Neutrophil (primary cell): Measurements from ENCODE around the gene MCRS1.
A peak's percentile ranks its signal among the peaks of the same experiment; 100 is the strongest.
"Not testable (repeated sequence)": the region's sequence is repeated elsewhere in the genome, so short reads cannot be mapped to it uniquely, and the experiment has no call there.

Experiments used
- H3K27ac ChIP-seq: fragments of 200-600 bp; sonication (generic); 2 replicates; pipeline ENCODE4 v1.5.1; 2016; ENCODE audit warnings: mild to moderate bottlenecking, moderate library complexity
- H3K27me3 ChIP-seq: fragments of 200-600 bp; sonication (generic); 2 replicates; pipeline ENCODE4 v1.6.0; 2016; ENCODE audit warnings: mild to moderate bottlenecking
- H3K36me3 ChIP-seq: fragments of 200-600 bp; sonication (generic); 2 replicates; pipeline ENCODE4 v1.5.1; 2017
- H3K4me1 ChIP-seq, 2 experiments: fragments of 200-600 bp in 1 of 2; sonication (generic) in 1 of 2; 1 replicate in 1 of 2; 2 replicates in 1 of 2; pipeline versions ENCODE4 v1.5.1 to v1.6.1; 2013 to 2016; ENCODE audit warnings: low read depth in 1 of 2, low read length in 1 of 2, mild to moderate bottlenecking in 1 of 2, moderate library complexity in 1 of 2; ENCODE audit not compliant: control insufficient read depth in 1 of 2, insufficient read depth in 1 of 2
- H3K4me3 ChIP-seq, 2 experiments: fragments of 200-600 bp in 1 of 2; sonication (generic) in 1 of 2; 1 replicate in 1 of 2; 2 replicates in 1 of 2; pipeline ENCODE4 v1.5.1; 2013 to 2016; ENCODE audit warnings: low read depth in 1 of 2, low read length in 1 of 2, mild to moderate bottlenecking in 1 of 2, moderate library complexity in 1 of 2
- H3K9me3 ChIP-seq: fragments of 200-600 bp; sonication (generic); 2 replicates; pipeline ENCODE4 v1.5.1; 2016
- CTCF ChIP-seq: fragments of 200-600 bp; sonication (generic); IDR thresholded peaks from 2 replicates; pipeline ENCODE4 v1.5.1; 2016; ENCODE audit warnings: antibody characterized with exemption

Gene MCRS1

DNA sequence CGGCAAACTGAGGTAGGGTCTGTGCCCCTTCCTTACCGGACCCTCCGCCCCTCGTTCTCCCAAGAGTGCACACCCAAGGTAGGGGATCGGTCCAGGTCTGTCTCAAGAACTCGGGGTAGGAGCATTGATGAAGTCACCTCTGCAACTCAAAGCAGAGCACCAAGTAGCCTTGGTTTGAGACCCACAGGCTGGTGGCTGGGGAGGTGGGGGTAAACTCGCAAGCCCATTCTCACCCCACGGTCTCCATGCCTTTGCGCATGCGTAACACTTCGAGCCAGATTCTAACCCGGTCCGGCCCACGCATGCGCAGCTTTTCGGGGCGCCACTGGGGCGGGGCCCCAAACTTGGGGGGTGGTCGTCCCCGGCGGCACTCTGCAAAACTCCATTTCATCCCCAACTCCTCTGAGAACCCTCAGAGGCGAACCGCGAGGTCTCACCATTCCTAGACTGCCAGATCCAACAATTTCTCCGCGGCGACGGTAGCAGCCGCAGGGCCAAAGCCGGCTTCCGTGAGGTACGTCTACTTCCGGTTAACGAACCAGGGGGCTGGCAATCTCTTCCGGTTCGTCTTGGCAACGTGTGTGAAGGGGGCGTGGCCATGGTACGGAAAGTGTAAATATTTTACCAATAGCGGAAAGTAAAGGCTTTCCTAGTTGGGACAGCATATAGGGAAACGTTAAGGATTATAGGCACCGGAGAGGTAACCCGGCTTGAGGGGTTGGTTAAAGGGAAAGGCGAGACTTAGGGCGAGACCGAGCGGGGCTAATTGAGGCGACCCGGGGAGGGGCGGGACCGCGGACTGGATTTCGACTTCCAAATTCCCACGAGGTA, at the start of gene MCRS1:
TSS of gene MCRS1 (minus strand) at position 532 of the 831 bp plus-strand sequence. CDS start 1,411 bp downstream, outside the sequence.
- H3K4me1 ChIP-seq, result peaks cover 16 to 21% of the 10 kb centered on the region in 2 experiments
- H3K27ac ChIP-seq, result peak within 1 kb of the TSS; percentile 94
- peak within 1 kb of the TSS; percentile 68 to 98 for H3K4me3 ChIP-seq
- H3K9me3 ChIP-seq, result no peaks in the 10 kb centered on the region
- no peaks in the 10 kb centered on the region for H3K27me3 ChIP-seq
- TF ChIP-seq CTCF, result peak; percentile 40
- H3K36me3 ChIP-seq, result peaks cover 33% of the 10 kb centered on the region

GRCh38 chr12:49616533-49617219, 48.7 kb upstream of the MCRS1 start:
- no peak overlapping the region for H3K4me3 ChIP-seq
- TF ChIP-seq CTCF, result no peak
- H3K4me1 ChIP-seq, result peaks cover 0 to under 1% of the 10 kb centered on the region in 2 experiments
- H3K27me3 ChIP-seq, result peaks cover 69% of the 10 kb centered on the region
- no peak overlapping the region for H3K27ac ChIP-seq
- no peaks in the 10 kb centered on the region for H3K9me3 ChIP-seq
- no peaks in the 10 kb centered on the region for H3K36me3 ChIP-seq

DNA sequence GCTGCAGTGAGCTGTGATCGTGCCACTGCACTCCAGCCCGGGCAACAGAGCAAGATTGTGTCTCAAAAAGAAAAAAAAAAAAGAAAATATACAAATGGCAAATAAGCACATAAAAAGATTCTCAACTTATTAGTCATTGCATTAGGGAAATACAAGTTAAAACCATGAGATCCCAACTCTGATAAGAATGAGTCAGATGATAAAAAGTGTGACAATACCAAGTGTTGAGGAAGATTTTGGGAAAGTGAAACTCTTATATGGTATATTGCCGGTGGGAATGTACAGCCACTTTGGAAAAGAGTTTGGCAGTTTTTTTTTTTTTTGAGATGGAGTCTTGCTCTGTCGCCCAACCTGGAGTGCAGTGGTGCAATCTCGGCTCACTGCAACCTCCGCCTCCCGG, 47.8 kb upstream of the MCRS1 start:
- H3K27me3 ChIP-seq, result peaks cover 60% of the 10 kb centered on the region
- no peaks in the 10 kb centered on the region for H3K36me3 ChIP-seq
- no peak overlapping the region for H3K4me3 ChIP-seq
- H3K9me3 ChIP-seq, result no peaks in the 10 kb centered on the region
- TF ChIP-seq CTCF, result no peak
- H3K4me1 ChIP-seq, result no peaks in the 10 kb centered on the region
- no peak overlapping the region for H3K27ac ChIP-seq

DNA sequence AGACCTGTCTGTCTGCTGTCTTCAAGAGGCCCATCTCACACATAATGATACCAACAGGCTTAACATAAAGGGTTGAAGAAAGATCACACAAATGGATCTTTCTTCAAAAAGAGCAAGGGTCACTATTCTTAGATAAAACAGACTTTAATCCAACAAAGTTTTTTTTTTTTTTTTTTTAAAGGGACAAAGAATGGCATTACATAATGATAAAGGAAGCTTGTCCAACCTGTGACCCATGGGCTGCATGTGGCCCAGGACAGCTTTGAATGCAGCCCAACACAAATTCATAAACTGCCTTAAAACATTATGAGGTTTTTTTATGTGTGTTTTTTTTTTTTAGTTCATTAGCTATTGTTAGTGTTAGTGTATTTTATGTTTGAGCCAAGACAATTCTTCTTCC, 44.3 kb upstream of the MCRS1 start:
- no peaks in the 10 kb centered on the region for H3K4me1 ChIP-seq
- H3K36me3 ChIP-seq, result no peaks in the 10 kb centered on the region
- no peaks in the 10 kb centered on the region for H3K9me3 ChIP-seq
- no peak overlapping the region for H3K27ac ChIP-seq
- no peak overlapping the region for H3K4me3 ChIP-seq
- H3K27me3 ChIP-seq, result peaks cover 25% of the 10 kb centered on the region
- TF ChIP-seq CTCF, result no peak

DNA sequence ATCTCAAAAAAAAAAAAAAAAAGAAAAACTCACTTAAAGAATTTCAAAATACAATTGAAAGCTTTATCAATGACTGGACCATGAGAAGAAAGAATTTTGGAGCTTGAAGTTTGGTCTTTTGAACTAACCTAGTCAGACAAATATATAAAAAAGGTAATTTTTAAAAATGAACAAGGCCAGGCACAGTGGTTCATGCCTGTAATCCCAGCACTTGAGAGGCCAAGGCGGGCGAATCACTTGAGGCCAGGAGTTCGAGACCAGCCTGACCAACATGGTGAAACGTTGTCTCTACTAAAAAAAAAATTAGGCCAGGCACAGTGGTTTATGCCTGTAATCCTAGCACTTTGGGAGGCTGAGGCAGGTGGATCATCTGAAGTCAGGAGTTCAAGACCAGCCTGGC, 42.8 kb upstream of the MCRS1 start:
- H3K4me1 ChIP-seq, H3K4me3 ChIP-seq, H3K9me3 ChIP-seq, H3K36me3 ChIP-seq, H3K27ac ChIP-seq: not testable (repeated sequence)
- peaks cover 11% of the 10 kb centered on the region for H3K27me3 ChIP-seq

- no peak overlapping the region for H3K4me3 ChIP-seq
- no peaks in the 10 kb centered on the region for H3K36me3 ChIP-seq
- H3K4me1 ChIP-seq, result no peaks in the 10 kb centered on the region
- H3K27ac ChIP-seq, result no peak overlapping the region
- no peaks in the 10 kb centered on the region for H3K9me3 ChIP-seq
- TF ChIP-seq CTCF, result no peak
- H3K27me3 ChIP-seq, result peaks cover 4% of the 10 kb centered on the region
Measured at GRCh38 chr12:49609875-49610154, 41.9 kb upstream of the MCRS1 start.
